Inflammatory macrophage treated with lipopolysaccharide for 4 hours (primary cell): ENCODE measurements around the gene FGF1.

ENCODE experiments used
- DNase-seq: peaks from one replicate; pipeline ENCODE4 v3.0.0-alpha.2; 2020

The FGF1 gene

DNA sequence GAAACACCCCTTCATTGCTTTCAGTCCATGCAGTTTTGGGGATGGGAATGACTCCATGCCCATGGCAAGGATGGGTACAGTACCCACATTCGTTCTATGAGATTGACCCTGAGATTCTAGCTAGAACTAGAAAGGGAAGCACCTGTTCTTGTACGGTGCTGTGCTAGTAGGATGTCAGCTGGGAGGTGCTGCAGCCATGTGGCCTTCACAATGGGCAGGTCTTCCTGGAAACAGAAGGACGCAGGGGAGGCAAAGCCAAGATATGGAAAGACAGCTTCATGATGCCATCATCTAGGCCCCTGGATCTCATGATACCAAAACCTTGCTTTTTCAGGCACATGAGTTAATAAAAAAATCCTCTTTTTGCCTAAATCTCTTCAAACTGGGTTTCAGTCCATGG, 10.5 kb upstream of the FGF1 start:
- DNase-seq = no peak

DNA sequence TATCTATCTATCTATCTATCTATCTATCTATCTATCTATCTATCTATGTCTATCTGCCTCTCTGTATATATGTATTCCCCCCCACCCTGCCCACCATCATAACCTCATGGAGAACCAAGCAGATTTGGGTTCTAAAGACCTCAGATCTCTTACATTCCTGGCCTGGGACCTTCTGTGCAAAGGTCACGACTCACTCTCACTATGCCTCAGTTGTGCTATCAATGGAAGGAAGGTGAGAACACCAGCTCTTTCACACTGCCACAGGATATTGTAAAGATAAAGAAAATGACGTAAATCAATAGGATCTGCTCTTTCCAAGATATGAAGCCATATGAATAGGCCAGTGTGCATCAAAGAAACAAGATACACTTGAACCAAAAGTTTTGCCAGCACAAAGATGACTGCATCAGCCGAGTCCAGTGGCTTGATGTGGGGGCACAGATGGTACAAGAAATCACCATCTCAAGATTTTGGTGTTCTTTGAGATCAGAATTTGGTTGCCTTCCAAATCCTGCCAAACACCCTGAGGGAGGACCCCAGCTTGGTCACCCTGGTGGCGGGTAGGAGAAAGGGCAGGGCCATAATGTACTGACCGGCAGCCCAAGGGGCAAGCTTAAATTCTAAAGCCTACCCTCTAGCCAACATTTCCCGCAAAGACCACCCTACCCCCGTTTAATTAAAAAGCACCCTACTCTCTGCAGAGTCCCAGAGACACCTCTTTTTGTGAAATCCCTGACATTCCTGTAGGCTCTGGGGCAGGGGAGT, 8.4 kb upstream of the FGF1 start:
- no peak for DNase-seq

DNA sequence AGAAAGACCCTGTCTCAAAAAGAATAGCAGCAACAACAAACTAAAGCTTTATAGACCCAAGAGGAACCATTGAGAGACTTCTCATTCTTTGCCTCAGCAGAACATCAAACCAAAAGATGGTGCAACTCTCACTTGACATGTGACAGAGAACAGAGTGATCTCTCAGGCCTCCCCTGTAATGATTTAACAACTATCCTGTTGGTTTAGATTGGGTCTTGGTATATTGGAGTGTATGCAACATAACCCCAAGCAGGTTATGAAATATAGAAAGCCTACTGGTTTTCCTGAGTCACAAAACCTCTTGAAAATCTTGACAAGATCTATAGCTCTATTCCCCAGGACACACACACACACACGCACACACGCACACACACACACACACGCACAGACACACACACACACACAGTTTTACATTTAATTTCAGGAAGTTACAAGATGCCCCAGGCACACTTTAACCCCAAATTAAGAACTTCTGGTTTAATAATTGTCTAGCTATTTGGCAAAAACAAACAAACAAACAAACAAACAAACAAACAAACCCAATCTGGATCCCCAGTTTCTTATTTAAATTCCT, 6.5 kb upstream of the FGF1 start:
- peak; percentile 62 for DNase-seq

DNA sequence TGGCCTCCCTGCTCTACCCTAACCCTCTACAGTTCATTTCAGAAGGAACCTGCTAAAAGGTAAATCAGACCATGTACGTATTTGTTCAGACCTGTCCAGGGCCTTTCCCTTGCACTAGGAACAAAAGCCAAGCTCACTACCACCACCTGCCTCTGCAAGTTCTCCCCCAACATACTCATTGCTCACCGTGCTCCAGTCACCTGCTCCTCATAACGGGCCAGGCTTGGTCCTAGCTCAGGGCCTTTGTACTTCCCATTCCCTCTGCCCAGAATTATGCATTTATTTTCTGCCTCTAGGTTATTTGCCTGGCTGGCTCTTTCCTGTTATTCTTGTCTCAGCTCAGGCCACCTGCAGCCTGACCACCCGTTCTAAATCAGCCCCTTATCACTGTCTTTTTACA, 4.8 kb upstream of the FGF1 start:
- no peak for DNase-seq

DNA sequence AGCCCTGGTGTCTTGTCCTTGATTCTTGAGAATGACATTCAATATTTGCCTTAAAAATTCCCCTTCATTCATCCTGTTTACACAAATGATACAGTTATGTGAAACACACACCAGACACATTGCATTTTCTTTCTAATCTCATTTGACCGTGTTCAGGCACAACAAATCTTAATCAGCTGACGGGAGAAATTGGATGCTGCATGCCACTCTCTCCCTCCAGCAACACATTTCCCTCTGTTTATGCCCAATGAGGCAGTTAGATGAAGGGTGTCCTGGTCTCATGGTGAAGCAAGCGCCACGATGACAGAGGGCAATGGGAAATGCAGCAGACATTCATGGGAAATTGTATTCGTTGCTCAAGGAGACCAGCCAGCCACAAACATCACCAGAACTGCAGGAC, 3.2 kb upstream of the FGF1 start:
- DNase-seq = no peak

DNA sequence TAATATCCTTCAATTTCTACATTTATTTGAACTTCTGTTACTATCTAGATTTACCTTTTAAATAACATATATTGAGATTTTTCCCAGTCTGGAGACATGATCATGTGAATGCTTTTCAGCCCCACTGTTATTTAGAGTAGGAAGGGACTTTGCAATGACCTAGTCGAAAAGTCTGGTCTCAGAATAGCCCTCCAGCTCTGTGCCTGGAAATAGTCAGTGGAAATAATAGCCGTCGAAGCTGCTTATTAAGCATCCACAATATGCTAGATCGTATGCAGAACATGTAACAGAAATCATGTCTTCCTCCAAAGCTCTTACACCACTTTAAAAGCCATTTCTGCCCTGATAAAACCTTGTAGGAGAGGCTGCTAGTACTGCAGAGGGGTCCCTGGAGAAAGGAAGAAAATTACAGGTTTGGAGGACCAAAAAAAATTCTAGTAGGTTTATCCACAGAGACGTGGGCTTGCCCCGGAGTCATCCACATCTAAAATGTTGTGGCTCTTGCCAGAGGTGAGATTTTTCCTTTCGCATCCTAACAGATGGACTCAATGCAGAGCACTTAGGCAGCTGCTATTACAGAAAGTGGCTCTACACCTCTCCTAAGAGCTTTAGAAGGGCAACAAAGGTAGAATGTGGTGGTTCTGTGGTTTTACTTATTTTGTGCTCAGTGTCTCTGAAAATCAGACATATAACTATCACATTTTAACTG, 2.5 kb upstream of the FGF1 start:
- no peak for DNase-seq

DNA sequence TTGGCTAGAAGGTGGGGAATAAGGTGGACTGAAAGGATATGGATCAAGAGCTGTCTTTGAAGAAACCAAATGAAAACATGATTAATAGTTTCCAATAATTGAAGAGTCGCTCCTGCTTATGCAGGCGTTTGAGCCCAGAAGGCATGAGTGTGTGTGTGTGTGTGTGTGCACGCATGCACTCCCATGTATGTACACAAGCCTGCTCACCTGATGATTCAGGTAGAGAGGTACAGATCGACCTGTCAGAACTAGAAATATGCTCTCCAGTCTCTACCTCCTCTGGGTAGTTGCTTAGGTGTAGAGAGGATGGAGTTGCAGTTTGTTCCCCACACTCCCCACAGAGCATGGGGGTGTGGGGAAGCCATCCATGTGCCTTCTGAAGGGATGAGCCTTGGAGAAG, 1.1 kb upstream of the FGF1 start:
- DNase-seq = no peak

DNA sequence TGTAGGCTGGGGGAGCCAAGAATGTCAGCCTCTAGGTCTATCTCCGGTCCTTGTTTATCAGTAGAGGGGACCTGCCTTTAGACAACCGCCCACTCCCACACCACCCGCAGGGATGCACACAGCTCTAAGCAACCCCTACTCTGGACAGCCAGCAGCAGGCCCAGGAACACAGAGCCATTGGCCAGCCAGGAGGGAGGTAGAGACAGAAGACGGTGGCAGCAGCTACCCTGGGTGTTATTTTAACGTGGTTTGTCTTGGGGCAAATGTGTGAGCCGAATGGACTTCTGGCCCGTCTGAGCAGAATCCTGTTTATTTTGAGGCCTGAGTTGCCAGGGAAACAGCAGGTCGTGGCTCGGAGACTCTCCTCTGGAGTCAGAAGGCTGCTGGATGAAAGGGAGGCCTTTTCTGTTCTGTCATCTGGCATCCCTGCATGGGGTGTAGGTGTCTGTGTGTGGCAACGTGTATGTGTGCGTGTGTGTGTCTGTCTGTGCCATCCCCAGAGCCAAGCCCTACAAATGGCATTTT, 382 bp upstream of the FGF1 start:
- no peak for DNase-seq

DNA sequence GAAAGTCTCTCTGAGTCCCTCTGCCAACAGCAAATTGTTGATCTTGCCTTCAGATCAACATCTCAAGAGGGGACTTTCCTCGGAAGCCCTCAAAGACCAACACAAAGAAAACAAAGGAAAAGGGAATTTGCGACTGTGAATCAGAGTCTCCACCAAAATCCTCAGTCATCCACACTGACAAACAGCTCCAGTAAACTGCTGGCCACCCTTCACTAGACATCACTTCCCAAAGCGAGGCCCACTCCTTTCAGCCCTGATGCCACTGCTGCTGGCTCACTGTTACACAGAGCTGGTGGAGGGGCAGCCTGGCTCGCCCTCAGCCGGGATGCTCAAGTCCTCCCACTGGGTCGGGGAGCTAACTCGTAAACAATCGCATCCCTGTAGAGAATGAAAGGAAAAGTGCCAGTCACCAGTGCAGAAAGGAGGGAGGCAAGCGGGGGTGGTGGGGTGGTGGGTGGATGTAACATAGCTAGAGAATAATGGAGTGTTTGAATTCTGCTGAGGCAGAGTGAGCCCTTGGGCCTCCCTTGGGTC, 1.3 kb downstream of the FGF1 start:
- no peak for DNase-seq

DNA sequence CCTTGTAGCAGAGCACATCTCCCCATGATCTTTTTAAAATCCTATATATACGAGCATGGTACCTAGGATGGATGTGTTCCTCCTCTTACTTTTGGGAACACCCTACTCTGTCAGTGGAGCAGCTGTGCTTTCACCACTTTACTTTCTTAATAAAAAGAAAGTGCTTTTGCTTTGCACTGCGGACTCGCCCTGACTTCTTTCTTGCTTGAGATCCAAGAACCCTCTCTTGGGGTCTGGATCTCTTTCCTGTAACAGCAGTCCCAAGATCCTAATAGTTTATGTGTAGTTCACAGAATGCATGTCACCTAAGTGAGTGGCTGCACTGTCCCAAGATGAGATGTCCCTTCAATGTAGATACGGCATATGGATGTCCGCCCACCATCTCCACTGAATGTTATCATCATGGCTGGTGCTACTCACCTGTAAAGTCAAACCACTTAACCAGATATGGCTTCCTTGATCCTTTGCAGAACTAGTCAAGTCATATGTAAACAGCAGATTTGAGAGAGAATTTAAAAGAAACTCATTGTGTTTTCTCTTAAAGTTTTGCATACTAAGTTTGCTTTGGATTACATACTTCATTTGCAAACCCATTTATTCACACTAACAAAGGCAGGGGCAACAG, 1.9 kb downstream of the FGF1 start:
- no peak for DNase-seq

DNA sequence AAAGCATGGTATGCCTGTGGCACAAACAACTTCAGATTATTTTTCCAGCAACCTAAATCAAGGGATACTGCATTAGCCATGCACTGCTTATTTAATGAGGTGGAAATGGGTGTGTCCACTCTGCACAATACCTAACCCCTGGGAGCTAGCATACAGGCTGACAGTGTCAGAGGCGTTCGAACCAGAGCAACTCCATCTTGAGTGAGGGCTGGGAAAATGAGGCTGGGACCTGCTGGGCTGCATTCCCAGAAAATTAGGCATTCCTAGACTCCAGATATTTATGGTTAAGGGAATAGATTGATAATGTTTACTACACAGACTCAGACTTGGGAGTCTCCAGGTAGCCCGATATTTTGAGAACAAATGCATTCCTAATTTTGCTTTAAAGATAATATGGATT, 2.8 kb downstream of the FGF1 start:
- DNase-seq = no peak

DNA sequence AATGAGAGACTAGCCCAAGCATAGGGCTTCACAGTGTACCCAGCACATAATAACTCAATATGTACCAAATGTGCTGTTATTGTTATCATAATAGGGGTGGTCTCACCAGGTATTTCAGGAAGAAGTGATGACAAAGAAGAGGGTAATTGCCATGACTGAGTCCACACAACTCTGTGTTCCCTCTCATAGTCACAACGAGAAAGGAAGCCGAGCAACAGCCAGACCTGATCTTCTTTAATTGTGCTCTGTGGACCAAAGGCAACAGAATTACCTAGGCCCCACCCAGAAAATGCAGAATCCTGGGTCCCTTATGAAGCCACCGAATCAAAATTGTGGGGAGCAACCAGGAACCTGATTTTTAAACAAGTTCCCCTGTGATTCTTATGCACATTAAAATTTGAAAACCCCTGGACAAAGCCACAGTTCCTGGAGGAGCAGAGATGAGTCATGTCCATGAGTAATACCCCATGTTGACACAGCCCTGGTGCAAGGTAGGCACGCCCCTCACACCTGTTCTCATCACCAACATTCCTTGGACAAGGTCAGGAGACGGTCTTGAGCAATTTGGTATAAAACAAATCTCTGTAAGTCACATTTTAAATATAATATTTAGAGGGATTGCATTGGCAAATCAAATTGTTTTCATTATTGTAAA, 5.2 kb downstream of the FGF1 start:
- DNase-seq = no peak

DNA sequence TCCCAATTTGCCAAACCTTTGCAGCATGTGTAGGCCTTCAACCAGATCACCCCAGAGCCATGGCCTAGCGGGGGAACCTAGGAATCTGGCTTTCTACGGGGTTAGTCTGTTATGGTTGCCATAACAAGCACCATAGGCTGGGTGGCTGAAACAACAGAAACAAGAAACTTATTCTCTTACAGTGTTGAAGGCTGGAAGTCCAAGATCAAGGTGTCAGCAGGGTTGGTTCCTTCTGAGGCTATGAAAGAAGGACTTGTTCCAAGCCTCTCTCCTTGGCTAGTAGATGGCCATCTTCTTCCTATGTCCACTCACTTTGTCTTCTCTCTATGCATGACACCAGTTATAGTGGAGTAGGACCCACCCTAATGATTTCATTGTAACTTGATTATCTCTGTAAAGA, 6.1 kb downstream of the FGF1 start:
- no peak for DNase-seq

DNA sequence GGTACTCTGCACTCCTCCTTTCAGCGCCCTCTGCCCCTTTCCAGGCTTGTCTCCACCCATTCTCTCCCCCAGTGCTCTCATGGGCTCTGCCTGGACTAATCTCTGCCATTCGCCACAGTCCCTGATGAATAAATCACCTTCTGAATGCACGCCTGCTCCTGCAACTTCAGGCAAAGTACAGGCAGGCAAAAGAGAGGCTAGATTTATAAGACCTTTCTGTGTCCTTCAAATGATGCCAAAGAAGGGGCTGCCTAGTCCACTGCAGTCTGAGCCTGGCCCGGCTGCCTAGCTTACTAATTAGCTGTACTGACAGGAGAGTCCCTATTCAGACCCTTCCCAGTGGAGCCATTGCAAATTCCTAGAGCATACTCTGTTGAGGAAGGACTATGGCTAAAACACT, 7.4 kb downstream of the FGF1 start:
- DNase-seq = no peak

DNA sequence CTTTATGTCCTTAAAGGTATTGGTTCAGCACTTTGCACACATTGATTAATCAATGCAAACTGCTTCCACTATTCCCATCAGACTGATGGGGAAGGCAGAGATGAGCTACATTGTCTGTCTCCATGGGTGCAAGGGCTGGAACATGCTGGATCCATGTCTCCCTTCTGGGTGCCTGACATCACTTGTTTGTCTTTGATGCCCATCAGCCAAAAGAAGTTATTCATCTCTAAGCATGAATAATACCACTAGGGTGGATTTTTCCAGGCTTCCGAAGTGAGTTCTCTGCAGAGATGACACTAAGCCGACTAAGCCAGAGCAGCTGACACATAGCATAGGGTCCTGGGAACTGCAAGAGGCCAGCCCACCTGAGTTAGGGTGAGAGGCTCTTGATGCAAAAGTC, 8.7 kb downstream of the FGF1 start:
- no peak for DNase-seq

DNA sequence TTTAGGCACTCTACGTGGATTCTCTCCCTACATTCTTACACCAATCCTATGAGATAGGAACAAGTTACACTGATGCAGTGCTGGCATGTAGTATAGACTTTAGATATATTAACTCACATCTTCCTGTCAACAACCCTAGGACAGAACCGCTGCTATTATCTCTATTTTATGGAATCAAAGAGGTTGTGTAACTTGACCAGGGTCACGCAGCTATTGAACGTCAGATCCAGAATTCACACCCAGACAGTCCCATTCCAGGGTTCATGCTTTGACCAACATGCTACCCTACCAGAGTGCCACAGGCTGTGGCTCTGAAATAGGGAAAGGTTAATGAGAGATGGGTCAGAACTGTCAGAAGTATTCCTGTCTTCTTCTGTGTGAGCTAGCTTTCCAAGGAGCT, 9.6 kb downstream of the FGF1 start:
- DNase-seq = no peak

DNA sequence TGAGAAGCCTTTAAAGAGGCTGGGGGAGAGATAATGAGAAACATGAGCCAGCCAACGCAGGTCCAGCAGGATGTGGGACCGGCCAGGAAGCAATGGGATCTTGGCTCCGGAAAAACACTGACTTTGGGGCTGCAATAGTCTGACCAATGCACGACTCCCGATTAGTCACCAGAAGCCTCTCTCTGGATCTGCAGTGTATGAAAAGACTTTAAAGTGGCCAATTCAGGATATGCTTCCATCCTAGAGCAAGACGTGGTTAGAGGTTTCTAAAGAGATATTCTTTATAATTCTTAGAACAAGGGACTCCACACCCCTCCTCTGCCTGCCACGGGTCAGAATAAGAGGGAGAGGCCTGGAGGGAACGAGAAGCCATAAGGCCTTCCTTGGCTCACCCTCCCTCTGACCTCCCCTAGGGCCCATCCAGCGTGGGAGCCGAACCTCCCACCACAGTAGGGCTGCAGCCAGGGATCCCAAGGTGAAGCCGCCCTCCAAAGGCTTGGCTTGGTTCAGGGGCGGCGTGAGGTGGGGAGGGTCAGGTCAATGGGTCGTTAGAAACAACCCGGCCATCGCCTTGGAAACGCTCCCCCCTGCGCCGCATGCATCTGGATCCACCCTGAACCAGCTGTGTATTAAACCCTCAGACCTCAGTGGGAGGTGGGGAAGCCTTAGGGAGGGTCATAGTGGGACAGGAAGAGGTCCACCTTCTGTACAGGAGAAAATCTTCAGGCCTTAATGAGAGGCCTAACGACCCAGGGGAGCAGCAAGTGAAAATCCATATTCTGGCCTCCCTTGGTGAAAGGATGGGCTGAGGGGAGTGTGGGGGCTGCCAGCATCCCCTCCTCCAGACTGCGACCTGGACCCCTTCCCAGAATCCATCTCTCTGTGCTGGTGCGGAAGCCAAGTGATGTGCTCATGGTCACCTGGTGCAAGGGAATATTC, 11.1 kb downstream of the FGF1 start:
- DNase-seq = no peak

DNA sequence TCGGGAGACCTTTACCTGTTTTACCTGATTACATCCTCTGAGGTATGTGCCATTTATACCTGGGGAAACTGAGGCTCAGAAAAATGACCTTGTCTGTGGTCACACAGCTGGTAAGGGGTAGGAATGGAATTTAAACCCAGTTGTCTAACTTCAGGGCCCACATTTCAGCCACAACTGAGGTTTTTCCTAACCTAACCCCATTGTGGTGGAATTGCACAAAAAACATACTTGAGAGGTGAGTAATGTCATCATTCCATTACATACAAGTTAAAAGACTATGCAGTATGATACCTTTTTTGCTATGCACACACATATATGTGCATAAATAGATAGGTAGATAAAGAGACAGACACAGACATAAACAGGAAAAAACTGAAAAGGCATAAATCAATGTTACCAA, 14.1 kb downstream of the FGF1 start:
- no peak for DNase-seq

DNA sequence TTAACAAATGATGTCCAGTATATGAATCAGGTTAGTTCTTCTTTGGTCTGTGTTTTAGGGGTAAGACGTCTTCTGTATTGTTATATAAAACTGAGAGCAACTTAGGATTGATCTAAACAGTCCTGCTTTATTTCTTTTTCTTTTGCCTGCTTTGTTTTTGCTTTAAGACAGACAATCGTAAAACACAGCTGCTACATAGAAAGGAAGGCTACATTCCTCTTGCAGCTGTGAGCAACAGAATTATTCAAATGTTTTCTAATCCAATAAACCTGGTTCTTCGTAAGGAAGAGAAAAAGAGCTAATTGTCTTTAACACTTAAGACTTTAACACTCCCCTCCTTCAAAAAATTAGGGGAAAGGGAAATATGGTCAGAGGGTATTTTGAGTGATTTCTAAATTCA, 14.6 kb downstream of the FGF1 start:
- DNase-seq = no peak

DNA sequence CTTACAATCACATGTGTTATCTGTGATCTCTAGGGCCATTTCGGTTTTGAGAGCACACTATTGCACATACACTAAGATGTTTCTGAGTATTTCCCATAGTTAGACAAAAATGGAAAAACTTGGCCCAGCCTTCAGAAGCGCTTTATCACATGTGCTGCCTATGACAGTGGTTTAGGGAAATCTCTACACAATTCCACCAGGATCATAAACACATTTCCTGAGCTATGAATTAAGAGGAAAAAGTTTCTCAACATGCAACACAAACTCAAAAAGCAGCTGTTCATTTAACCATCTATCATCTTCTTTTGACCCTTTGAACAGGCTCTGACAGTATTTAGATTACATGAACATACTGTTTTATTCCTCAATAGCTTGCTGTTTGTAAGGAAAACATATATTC, 15.1 kb downstream of the FGF1 start:
- DNase-seq = no peak

DNA sequence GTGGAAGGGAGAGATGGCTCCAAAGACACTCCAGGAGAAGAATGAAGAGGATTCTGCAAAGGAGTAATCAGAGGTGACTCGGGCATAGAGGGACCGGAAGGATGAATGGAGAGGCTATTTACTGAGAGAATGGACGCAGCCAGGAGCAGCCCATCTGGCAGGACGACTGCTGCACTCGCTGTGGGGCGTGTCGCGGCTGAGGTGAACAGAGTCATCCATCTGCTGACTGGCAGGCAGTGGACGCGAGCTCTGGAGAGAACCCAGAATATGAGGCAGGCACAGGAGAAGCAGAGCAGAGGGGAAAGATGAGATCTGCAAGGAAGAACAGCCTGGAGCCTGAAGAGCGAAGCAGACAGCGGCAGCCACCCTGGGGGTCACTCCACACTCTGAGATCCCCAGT, 16.4 kb downstream of the FGF1 start:
- DNase-seq = no peak

DNA sequence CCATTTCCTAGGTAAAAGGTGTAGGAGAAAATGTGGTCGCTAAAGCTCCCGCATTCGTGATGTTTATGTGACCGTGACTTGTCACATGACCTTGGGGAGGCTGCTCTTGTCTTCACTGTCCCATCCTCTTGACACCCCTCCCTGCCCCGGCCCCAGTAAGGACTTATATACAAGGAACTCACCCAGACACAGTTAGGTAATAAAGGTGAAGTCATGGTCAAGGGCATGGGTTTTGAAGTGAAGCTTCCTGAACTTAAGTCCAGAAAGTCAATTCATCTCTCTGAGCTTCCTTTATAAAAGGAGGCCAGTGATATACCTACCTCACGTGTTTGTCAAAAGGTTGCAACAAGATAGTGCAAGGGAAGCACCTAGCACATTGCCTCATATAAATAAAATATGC, 17.6 kb downstream of the FGF1 start:
- DNase-seq = no peak
